IMR-90 (cell line): ENCODE results near the gene NR2C1. TPM values are rescaled to one million over a fixed set of nuclear protein-coding genes. Genes with fewer than 3 reads are reported as not detected.

Source experiments
- ATAC-seq: fragments of 200-7000 bp; cut with Tn5 transposase; 2 replicates; pipeline ENCODE4 v1.9.1; 2020; ENCODE audit warnings: low read depth, mild to moderate bottlenecking, moderate library complexity
- BruUV-seq: library from RNA; stranded (reverse); fragments of 400-500 nt; replicated peaks from 2 replicates; lab custom pipeline; 2021; lab: Mats Ljungman, UMichigan
- CTCF ChIA-PET: fragments of 300-600 bp; formaldehyde crosslinking; extraction: SDS; loops from one replicate; lab custom pipeline; 2021; ENCODE audit warnings: antibody characterized with exemption; lab: Yijun Ruan, JAX
- POLR2A ChIA-PET: fragments of 300-600 bp; sonication (Branson Sonifier 250); formaldehyde crosslinking; loops from one replicate; lab custom pipeline; 2022; ENCODE audit warnings: antibody characterized with exemption; ENCODE audit not compliant: unreplicated experiment; lab: Charles Lee
- DNase-seq: peaks from one replicate; pipeline ENCODE4 v3.0.0; 2013
- H2AFZ ChIP-seq: replicated peaks from 2 replicates; pipeline ENCODE3; 2013; ENCODE audit warnings: low read length, mild to moderate bottlenecking; ENCODE audit not compliant: poor library complexity
- H2AK5ac ChIP-seq: 2 replicates; pipeline ENCODE4 v1.6.1; 2013; ENCODE audit warnings: low read depth, low read length, inconsistent platforms
- H2AK9ac ChIP-seq: replicated peaks from 2 replicates; pipeline ENCODE3; 2013; ENCODE audit warnings: mild to moderate bottlenecking, low read depth, low read length, moderate library complexity; ENCODE audit not compliant: poor library complexity
- H2BK120ac ChIP-seq: 2 replicates; pipeline ENCODE4 v1.6.1; 2013; ENCODE audit warnings: low read depth, low read length, inconsistent platforms
- H2BK15ac ChIP-seq: 3 replicates; pipeline ENCODE4 v1.6.1; 2013; ENCODE audit warnings: low read depth, low read length, inconsistent platforms
- H2BK20ac ChIP-seq: 2 replicates; pipeline ENCODE4 v1.6.1; 2013; ENCODE audit warnings: low read depth, mild to moderate bottlenecking, inconsistent platforms, low read length, moderate library complexity
- H2BK5ac ChIP-seq: 2 replicates; pipeline ENCODE4 v1.6.1; 2013; ENCODE audit warnings: mild to moderate bottlenecking, low read depth, low read length, inconsistent platforms; ENCODE audit not compliant: poor library complexity, severe bottlenecking
- H3K14ac ChIP-seq: replicated peaks from 2 replicates; pipeline ENCODE4 v1.6.1; 2013; ENCODE audit warnings: low read depth, low read length, inconsistent platforms
- H3K18ac ChIP-seq: 2 replicates; pipeline ENCODE4 v1.6.1; 2013; ENCODE audit warnings: low read depth, low read length, control low read depth
- H3K23ac ChIP-seq: 2 replicates; pipeline ENCODE4 v1.6.1; 2013; ENCODE audit warnings: low read depth, low read length, inconsistent platforms
- H3K27ac ChIP-seq: 2 replicates; pipeline ENCODE4 v1.5.1; 2013; ENCODE audit warnings: mild to moderate bottlenecking, control low read depth, low read length; ENCODE audit not compliant: insufficient read depth
- H3K27me3 ChIP-seq: 2 replicates; pipeline ENCODE4 v1.6.1; 2013; ENCODE audit warnings: low read length; ENCODE audit not compliant: control insufficient read depth, insufficient read depth
- H3K36me3 ChIP-seq: 2 replicates; pipeline ENCODE4 v1.6.1; 2013; ENCODE audit warnings: low read length, mixed read lengths; ENCODE audit not compliant: control insufficient read depth, insufficient read depth
- H3K4ac ChIP-seq: 2 replicates; pipeline ENCODE4 v1.6.1; 2013; ENCODE audit warnings: low read depth, low read length, inconsistent platforms
- H3K4me1 ChIP-seq: 2 replicates; pipeline ENCODE4 v1.6.1; 2013; ENCODE audit warnings: low read length, mixed read lengths; ENCODE audit not compliant: control insufficient read depth, insufficient read depth
- H3K4me2 ChIP-seq: 2 replicates; pipeline ENCODE4 v1.6.1; 2013; ENCODE audit warnings: low read depth, mild to moderate bottlenecking, control low read depth, low read length, moderate library complexity
- H3K4me3 ChIP-seq: 2 replicates; pipeline ENCODE4 v1.5.1; 2013; ENCODE audit warnings: low read depth, mild to moderate bottlenecking, control low read depth, low read length, moderate library complexity; ENCODE audit not compliant: insufficient read depth
- H3K56ac ChIP-seq: 2 replicates; pipeline ENCODE4 v1.6.1; 2013; ENCODE audit warnings: low read length, inconsistent platforms; ENCODE audit not compliant: insufficient read depth; ENCODE audit errors: extremely low read depth
- H3K79me1 ChIP-seq, 2 experiments: 2 replicates each; pipeline ENCODE4 v1.6.1; 2013; ENCODE audit warnings: low read length in 2 of 2, inconsistent platforms in 1 of 2, low read depth in 1 of 2
- H3K9ac ChIP-seq: 2 replicates; pipeline ENCODE4 v1.6.1; 2013; ENCODE audit warnings: low read depth, low read length, control low read depth
- H3K9me1 ChIP-seq: 2 replicates; pipeline ENCODE4 v1.6.1; 2013; ENCODE audit warnings: low read length, inconsistent platforms; ENCODE audit not compliant: insufficient read depth
- H3K9me3 ChIP-seq: 2 replicates; pipeline ENCODE4 v1.6.1; 2013; ENCODE audit warnings: low read length; ENCODE audit not compliant: control insufficient read depth, insufficient read depth
- H4K20me1 ChIP-seq: 2 replicates; pipeline ENCODE4 v1.6.1; 2013; ENCODE audit warnings: low read length, inconsistent platforms; ENCODE audit not compliant: insufficient read depth
- H4K5ac ChIP-seq: 2 replicates; pipeline ENCODE4 v1.6.1; 2013; ENCODE audit warnings: mild to moderate bottlenecking, low read depth, low read length, control low read depth
- H4K8ac ChIP-seq, 2 experiments: 2 replicates each; pipeline ENCODE4 v1.6.1; 2013; ENCODE audit warnings: low read depth in 2 of 2, low read length in 2 of 2, control low read depth in 1 of 2, inconsistent platforms in 1 of 2
- H4K91ac ChIP-seq: 2 replicates; pipeline ENCODE4 v1.6.1; 2013; ENCODE audit warnings: low read depth, low read length, inconsistent platforms; ENCODE audit not compliant: insufficient read depth
- BHLHE40 ChIP-seq: fragments of 150-350 bp; IDR thresholded peaks from 2 replicates; pipeline ENCODE4 v1.6.1; 2016; ENCODE audit warnings: mild to moderate bottlenecking, low read depth, low read length
- CEBPB ChIP-seq: IDR thresholded peaks from 2 replicates; pipeline ENCODE4 v1.6.1; 2012; ENCODE audit warnings: low read depth, low read length, improper control_type of control experiment
- CHD1 ChIP-seq: IDR thresholded peaks from 2 replicates; pipeline ENCODE4 v1.6.1; 2012; ENCODE audit warnings: low read depth, low read length, improper control_type of control experiment
- FOS ChIP-seq: fragments of 150-350 bp; IDR thresholded peaks from 2 replicates; pipeline ENCODE4 v1.6.1; 2016; ENCODE audit warnings: low read depth, low read length
- MAFK ChIP-seq: IDR thresholded peaks from 2 replicates; pipeline ENCODE4 v1.6.1; 2012; ENCODE audit warnings: low read depth, low read length, improper control_type of control experiment
- MAZ ChIP-seq: IDR thresholded peaks from 2 replicates; pipeline ENCODE4 v1.6.1; 2012; ENCODE audit warnings: low read depth, mild to moderate bottlenecking, low read length, improper control_type of control experiment, moderate library complexity, borderline replicate concordance
- MXI1 ChIP-seq: IDR thresholded peaks from 2 replicates; pipeline ENCODE4 v1.6.1; 2012; ENCODE audit warnings: low read depth, mild to moderate bottlenecking, low read length, moderate library complexity, borderline replicate concordance
- NFE2L2 ChIP-seq: fragments of 150-350 bp; IDR thresholded peaks from 2 replicates; pipeline ENCODE4 v1.6.1; 2016; ENCODE audit warnings: low read depth, mild to moderate bottlenecking, low read length
- POLR2A ChIP-seq: IDR thresholded peaks from 2 replicates; pipeline ENCODE4 v1.6.1; 2012; ENCODE audit warnings: mild to moderate bottlenecking, low read depth, low read length
- RAD21 ChIP-seq: IDR thresholded peaks from 2 replicates; pipeline ENCODE4 v1.6.1; 2012; ENCODE audit warnings: low read length, improper control_type of control experiment
- RCOR1 ChIP-seq: IDR thresholded peaks from 2 replicates; pipeline ENCODE4 v1.6.1; 2012; ENCODE audit warnings: mild to moderate bottlenecking, low read length, improper control_type of control experiment; ENCODE audit not compliant: insufficient replicate concordance
- RFX5 ChIP-seq: IDR thresholded peaks from 2 replicates; pipeline ENCODE4 v1.8.0; 2012; ENCODE audit warnings: low read depth, mild to moderate bottlenecking, low read length, moderate library complexity
- SMC3 ChIP-seq: fragments of 150-350 bp; IDR thresholded peaks from 2 replicates; pipeline ENCODE4 v1.6.1; 2016; ENCODE audit warnings: low read depth, mild to moderate bottlenecking, antibody characterized with exemption, low read length, moderate library complexity
- WGBS, 2 experiments: methylation state at CpG; one replicate each; pipeline versions ENCODE4 v1.1.5 to v1.1.7; 2013; ENCODE audit warnings: missing lambda C conversion rate in 2 of 2; ENCODE audit not compliant: insufficient read length in 1 of 2; ENCODE audit errors: extremely low coverage in 2 of 2; 5-methylcytosine and 5-hydroxymethylcytosine counted together
- dilution Hi-C: fragments of 300-500 bp; cut with HindIII; formaldehyde crosslinking; loops from one replicate; pipeline ENCODE4 v1.14.3; 2018; ENCODE audit warnings: low sequenced_read_pairs; ENCODE audit not compliant: unreplicated experiment
- in situ Hi-C: fragments of 300-500 bp; cut with MboI; formaldehyde crosslinking; loops from 3 replicates; pipeline ENCODE4 v1.14.3; 2019; ENCODE audit warnings: low sequenced_read_pairs, inconsistent platforms, mixed read lengths
- intact Hi-C: fragments of 100-400 bp; cut with micrococcal nuclease; formaldehyde crosslinking; loops from 2 replicates; pipeline ENCODE4 v1.10.0; 2022
- polyA plus RNA-seq, 3 experiments: library from polyadenylated mRNA; depleted of rRNA; stranded (reverse); fragments of >200 nt; gene quantifications; 2 replicates each; pipeline ENCODE4 v1.2.3, GENCODE V29; 2012; ENCODE audit warnings: low replicate concordance in 1 of 3
- total RNA-seq: library from RNA; depleted of rRNA; stranded (reverse); fragments of >200 nt; gene quantifications from 2 replicates; pipeline ENCODE4 v1.2.3, GENCODE V29; 2012
- TF ChIP-seq, protein P1 (sequence below): fragments of 150-350 bp; IDR thresholded peaks from 2 replicates; pipeline ENCODE4 v1.6.1; 2017; ENCODE audit warnings: mild to moderate bottlenecking, antibody characterized with exemption, low read length, low read depth
- TF ChIP-seq, protein P2 (sequence below): conservative IDR thresholded peaks from 2 replicates; pipeline ENCODE4 v1.5.1; 2012; ENCODE audit warnings: mild to moderate bottlenecking, low read depth, low read length, improper control_type of control experiment
- TF ChIP-seq, protein P3 (sequence below): fragments of 150-350 bp; IDR thresholded peaks from 2 replicates; pipeline ENCODE4 v1.6.1; 2016; ENCODE audit warnings: low read depth, mild to moderate bottlenecking, low read length, moderate library complexity, borderline replicate concordance

NR2C1 gene
- total and polyA plus RNA-seq, 2 of the 4 experiments (the other 2 are of a cell fraction) = 12.7 to 14.1 TPM

DNA sequence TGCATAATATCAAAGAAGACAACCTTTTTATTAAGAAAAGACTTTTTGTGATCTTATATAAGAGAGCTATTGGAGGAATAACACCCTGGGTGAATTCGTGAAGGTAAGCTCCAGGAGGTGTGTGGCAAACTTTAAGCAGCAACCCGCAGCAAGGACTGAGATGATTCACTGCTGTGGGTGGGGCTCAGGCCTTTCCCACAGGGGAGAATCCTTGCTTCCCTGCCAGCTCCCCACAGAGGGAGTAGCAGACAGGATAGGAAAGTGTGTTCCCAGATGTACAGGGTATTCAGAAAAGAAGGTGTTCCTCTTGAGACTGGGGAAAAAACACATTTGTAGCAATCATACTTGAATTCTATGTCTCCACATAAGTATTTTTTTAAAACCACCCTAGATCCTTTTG is 79.1 kb downstream of the NR2C1 start:
- Histone ChIP-seq H4K91ac (no peak overlapping the region), H2BK5ac (no peak overlapping the region), H3K9ac (no peak overlapping the region), H3K23ac (no peak overlapping the region), H2BK120ac (no peak overlapping the region), H3K4me3 (no peak overlapping the region), H3K14ac (no peak overlapping the region), H3K27ac (no peak overlapping the region), H3K9me3 (no peaks in the 10 kb centered on the region), H2AK9ac (no peak overlapping the region), H3K4me2 (no peak overlapping the region), H3K4ac (no peak overlapping the region), H3K18ac (no peak overlapping the region), H3K27me3 (no peaks in the 10 kb centered on the region), H2BK20ac (no peak overlapping the region), H3K36me3 (peaks cover 10% of the 10 kb centered on the region), H2BK15ac (no peak overlapping the region), H2AFZ (no peak overlapping the region), H3K79me1 (peaks cover 19 to 34% of the 10 kb centered on the region in 2 experiments), H3K4me1 (no peaks in the 10 kb centered on the region), H4K20me1 (no peaks in the 10 kb centered on the region), H2AK5ac (no peak overlapping the region), H4K5ac (no peak overlapping the region), H3K9me1 (no peaks in the 10 kb centered on the region), H4K8ac (no peak overlapping the region), H3K56ac (no peak overlapping the region)
- peak; percentile 68 for DNase-seq
- BruUV-seq = no TSS peak
- WGBS, 2 experiments = no CpG with 5 or more reads among the region's 2 CpGs
- CTCF ChIA-PET = no interaction called here
- in situ Hi-C loops (no loop called here), dilution Hi-C loops (no loop called here), intact Hi-C loops (no loop called here)
- ATAC-seq = peak; percentile 63
- POLR2A ChIA-PET = no interaction called here
- TF ChIP-seq RCOR1 (no peak), RFX5 (no peak), MAFK (no peak), FOS (no peak), MXI1 (no peak), BHLHE40 (no peak), CEBPB (no peak), POLR2A (no peak), SMC3 (no peak), RAD21 (no peak), CHD1 (no peak), MAZ (no peak), NFE2L2 (no peak)
- TF ChIP-seq, protein P1, sequence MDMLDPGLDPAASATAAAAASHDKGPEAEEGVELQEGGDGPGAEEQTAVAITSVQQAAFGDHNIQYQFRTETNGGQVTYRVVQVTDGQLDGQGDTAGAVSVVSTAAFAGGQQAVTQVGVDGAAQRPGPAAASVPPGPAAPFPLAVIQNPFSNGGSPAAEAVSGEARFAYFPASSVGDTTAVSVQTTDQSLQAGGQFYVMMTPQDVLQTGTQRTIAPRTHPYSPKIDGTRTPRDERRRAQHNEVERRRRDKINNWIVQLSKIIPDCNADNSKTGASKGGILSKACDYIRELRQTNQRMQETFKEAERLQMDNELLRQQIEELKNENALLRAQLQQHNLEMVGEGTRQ = no peak
- TF ChIP-seq, protein P2, sequence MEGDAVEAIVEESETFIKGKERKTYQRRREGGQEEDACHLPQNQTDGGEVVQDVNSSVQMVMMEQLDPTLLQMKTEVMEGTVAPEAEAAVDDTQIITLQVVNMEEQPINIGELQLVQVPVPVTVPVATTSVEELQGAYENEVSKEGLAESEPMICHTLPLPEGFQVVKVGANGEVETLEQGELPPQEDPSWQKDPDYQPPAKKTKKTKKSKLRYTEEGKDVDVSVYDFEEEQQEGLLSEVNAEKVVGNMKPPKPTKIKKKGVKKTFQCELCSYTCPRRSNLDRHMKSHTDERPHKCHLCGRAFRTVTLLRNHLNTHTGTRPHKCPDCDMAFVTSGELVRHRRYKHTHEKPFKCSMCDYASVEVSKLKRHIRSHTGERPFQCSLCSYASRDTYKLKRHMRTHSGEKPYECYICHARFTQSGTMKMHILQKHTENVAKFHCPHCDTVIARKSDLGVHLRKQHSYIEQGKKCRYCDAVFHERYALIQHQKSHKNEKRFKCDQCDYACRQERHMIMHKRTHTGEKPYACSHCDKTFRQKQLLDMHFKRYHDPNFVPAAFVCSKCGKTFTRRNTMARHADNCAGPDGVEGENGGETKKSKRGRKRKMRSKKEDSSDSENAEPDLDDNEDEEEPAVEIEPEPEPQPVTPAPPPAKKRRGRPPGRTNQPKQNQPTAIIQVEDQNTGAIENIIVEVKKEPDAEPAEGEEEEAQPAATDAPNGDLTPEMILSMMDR = no peak
- TF ChIP-seq, protein P3, sequence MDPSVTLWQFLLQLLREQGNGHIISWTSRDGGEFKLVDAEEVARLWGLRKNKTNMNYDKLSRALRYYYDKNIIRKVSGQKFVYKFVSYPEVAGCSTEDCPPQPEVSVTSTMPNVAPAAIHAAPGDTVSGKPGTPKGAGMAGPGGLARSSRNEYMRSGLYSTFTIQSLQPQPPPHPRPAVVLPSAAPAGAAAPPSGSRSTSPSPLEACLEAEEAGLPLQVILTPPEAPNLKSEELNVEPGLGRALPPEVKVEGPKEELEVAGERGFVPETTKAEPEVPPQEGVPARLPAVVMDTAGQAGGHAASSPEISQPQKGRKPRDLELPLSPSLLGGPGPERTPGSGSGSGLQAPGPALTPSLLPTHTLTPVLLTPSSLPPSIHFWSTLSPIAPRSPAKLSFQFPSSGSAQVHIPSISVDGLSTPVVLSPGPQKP = no peak
